NCI-H187 treated with DMSO at 0.1 percent for 48 hours (cell line): Measurements from ENCODE around the gene SLC2A6.

Experiments
- DNase-seq: peaks from one replicate; lab custom pipeline; 2025; lab: John Stamatoyannopoulos, UW

The SLC2A6 gene

DNA sequence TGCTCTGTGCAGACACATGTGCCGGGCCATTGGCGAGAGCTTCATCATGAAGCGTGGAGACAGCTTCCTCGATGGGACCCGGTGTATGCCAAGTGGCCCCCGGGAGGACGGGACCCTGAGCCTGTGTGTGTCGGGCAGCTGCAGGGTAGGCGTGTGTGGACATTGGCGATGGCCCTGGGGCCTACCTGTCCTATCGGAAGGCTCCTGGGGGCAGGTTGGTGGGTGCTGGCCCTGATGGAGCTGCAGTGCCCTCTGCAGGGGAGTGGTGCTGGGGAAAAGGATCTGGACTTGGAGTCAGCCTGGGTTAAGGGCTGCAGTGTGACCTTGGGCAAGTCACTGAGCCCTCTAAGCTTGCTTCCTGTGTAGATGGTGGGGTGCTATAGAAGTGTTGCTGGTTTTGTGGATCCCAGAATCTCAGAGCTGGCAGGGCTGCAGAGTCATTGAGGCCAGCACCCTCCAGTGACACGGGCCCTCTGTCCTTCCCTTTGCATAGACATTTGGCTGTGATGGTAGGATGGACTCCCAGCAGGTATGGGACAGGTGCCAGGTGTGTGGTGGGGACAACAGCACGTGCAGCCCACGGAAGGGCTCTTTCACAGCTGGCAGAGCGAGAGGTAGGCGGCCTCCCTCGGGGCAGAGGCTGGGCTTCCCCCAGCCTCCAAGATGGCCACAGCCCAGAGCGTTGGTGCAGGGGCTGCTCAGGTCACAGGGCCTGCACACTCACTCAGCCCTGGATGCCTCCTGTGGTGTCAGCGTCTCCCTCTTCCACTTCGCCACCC, 41.0 kb downstream of the SLC2A6 start:
- no peak for DNase-seq

DNA sequence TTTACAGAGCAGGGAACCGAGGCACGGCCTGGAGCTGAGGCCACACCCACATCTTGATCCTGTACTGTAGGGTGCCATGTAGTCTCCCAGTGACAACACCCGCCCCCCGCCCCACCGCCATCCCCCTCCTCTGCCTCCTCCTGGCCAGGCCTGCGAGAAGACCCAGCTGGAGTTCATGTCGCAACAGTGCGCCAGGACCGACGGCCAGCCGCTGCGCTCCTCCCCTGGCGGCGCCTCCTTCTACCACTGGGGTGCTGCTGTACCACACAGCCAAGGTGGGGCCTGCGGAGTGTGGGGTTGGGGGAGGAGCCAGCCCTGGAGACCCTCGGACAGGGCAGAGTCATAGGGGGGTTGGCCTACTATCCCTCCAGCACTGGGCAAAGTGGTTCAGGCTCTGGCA, 42.2 kb downstream of the SLC2A6 start:
- DNase-seq = no peak

DNA sequence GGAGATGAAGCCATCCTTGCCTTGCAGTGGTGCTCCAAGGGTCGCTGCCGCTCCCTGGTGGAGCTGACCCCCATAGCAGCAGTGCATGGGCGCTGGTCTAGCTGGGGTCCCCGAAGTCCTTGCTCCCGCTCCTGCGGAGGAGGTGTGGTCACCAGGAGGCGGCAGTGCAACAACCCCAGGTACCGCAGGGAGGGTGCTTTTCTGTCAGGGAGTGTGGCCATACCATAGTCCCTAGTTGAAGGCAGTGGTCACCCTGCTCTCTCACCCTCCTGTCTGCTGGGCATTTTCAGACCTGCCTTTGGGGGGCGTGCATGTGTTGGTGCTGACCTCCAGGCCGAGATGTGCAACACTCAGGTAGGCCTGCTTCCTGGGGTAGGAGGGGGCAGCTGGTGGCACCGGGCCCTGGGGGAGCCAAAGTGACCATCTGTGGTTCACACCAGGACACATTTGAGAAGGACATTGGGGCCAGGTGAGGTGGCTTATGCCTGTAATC, 45.5 kb downstream of the SLC2A6 start:
- no peak for DNase-seq

DNA sequence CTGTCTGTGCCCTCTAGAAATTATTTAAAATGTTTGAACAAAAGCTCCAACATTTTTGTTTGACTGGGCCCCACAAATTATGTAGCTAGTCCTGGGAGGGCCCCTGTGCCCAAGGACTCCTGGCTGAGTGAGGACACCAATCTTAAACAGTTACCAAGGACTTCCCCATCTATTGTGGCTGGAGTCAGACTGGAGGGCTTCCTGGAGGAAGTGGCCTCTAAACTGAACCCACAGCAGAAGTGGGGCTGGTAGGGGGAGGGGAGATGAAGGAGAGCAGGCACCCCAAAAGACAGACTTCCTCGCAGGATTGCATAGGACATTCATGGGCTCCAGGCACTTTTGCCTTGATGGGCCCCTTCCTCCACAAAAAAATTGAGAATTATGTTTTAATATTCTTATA, 48.7 kb downstream of the SLC2A6 start:
- no peak for DNase-seq

DNA sequence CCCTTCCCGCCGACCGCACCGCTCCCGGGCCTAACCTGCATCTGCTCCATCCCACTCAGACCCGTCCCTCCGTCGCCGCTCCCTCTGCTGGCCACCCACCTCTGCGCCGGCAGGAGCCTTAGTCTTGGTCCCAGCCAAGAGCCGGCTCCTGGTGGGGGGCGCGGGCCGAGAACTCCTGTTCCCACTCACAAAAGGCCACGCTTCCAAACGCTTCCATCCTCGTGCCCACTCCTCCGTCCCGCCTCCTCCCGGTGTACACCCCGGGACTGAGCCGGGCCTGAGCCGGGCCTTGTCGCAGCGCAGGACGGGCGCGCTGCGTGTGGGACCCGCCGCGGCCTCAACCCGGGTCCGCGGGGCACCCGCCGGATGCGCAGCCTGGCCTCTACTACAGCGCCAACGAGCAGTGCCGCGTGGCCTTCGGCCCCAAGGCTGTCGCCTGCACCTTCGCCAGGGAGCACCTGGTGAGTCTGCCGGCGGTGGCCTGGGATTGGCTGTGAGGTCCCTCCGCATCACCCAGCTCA, 49.2 kb downstream of the SLC2A6 start:
- DNase-seq = no peak

DNA sequence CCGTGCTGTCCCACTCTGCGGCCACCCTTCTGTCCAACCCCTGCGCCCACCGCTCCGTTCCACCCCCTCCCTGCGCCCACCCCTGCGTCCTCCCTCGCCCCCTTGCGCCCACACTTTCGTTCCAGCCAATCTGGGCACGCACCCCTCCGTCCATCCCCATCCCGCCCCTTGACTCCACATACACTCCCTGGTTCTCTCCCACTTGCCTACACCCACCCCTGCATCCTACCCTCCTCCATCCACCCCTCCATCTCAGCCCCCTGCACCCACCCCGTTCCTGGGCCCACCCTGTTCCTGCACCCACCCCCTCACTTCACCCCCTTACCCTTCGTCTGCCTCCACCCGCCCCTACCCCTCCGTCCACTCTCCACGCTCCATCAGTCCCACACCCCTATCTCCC, 49.7 kb downstream of the SLC2A6 start:
- no peak for DNase-seq

DNA sequence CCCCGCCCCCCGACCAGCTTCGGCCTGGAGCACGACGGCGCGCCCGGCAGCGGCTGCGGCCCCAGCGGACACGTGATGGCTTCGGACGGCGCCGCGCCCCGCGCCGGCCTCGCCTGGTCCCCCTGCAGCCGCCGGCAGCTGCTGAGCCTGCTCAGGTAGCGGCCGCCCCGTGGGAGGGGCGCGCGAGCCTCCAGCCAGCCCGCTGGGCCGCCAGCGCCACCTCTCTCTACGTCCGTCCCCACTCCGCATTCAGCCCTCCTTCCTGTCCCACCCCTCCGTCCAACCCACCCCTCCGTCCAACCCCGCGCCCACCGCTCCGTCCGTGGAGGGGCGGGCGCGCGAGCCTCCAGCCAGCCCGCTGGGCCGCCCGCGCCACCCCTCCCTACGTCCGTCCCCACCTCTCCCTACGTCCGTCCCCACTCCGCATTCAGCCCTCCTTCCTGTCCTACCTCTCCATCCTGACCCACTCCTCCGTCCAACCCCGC, 50.2 kb downstream of the SLC2A6 start:
- DNase-seq = no peak

DNA sequence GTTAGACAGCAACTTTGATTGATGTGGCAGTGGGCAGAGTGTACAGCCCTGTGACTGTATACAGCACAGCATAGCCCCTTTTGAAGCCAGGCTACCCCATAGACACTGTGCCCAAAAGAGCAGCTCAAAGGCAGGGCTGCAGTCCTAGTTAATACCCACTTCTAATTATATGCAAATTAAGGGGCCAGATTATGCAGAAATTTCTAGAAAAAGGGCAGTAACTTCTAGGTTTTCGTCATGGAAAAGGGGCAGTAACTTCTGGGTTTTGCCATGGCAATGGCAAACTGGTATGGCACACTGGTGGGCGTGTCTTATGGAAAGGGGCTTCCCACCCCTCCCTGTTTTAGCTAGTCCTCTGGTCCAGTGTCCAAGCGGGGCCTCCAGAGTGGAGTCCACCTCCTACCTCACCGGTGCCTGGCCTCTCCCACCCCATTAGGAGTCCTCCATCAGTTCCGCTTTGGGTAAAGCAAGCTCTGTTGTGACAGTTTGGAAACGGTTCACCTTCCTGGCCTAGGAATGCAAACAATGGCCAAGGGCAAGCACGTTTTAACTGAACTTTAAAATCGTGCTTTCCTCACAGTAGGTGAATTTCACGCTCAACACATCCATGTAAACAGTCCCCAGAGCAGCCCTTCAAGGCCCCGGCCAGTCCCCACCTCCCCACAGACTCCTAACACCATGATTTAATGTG, 51.1 kb downstream of the SLC2A6 start:
- DNase-seq = no peak

DNA sequence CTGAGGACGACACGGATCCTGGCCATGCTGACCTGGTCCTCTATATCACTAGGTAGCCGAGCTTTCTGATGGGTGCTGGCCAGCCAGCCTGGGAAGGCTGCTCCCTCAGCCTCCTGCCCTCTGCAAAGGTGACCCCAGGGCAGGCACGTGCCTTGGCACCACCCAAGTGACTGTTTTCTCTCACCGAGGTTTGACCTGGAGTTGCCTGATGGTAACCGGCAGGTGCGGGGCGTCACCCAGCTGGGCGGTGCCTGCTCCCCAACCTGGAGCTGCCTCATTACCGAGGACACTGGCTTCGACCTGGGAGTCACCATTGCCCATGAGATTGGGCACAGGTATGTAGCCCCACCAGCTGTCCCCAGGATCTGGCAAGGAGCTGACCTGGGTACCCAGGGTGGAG, 52.9 kb downstream of the SLC2A6 start:
- DNase-seq = no peak

DNA sequence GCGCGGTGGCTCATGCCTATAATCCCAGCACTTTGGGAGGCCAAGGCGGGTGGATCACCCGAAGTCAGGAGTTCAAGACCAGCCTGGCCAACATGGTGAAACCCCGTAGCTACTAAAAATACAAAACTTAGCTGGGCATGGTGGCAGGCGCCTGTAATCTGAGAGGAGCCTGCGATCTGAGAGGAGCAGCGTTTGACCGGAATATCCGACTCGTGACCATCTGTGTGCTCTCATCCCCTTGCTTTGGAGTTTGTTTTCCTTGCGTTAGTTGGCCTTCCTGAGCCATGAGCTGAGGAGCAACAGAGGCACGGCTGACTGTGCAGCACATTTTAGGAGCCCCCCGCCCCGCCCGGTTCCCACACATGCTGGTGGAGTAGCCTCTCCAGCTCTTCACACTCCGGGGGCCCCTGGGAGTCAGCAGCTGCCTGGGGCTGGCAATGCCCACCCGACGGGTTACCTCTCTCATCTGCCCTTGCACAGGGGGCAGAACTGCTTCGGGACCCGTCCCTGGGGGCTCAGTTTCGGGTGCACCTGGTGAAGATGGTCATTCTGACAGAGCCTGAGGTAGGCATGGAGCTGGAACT, 53.8 kb downstream of the SLC2A6 start:
- no peak for DNase-seq

DNA sequence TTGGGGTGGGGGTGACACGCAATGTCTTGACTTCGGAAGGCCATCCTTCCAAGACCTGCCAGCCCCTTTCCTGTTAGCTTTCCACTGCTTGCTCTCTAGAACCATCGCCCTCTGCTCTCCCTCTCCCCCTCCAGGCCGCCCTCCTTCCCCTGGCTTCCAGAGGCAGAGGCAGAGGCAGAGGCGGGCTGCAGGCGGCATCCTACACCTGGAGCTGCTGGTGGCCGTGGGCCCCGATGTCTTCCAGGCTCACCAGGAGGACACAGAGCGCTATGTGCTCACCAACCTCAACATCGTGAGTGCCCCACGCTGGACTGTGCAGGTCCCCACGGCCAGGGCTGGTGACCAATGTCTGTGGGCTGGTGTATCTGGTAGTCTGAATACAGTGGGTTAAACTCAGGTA, 54.7 kb downstream of the SLC2A6 start:
- no peak for DNase-seq

DNA sequence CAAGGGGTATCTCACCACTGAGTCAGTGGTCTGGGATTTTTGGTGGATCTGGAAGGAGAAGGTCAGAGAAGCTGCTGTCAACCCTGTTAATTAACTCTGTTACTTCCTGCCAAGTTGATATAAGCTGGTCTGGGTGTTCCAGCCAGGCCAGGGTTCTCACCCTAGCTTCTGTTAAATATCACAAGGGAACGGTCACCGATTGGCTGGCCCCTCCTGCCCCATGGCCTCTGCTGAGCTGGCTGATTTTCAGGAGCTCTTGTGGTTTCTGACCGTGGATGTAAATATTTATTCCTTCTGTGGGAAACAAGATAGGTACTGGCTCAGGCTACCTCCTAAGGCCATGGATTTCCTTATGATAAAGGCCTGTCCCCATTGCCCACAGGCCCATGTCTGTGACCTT, 55.7 kb downstream of the SLC2A6 start:
- no peak for DNase-seq

DNA sequence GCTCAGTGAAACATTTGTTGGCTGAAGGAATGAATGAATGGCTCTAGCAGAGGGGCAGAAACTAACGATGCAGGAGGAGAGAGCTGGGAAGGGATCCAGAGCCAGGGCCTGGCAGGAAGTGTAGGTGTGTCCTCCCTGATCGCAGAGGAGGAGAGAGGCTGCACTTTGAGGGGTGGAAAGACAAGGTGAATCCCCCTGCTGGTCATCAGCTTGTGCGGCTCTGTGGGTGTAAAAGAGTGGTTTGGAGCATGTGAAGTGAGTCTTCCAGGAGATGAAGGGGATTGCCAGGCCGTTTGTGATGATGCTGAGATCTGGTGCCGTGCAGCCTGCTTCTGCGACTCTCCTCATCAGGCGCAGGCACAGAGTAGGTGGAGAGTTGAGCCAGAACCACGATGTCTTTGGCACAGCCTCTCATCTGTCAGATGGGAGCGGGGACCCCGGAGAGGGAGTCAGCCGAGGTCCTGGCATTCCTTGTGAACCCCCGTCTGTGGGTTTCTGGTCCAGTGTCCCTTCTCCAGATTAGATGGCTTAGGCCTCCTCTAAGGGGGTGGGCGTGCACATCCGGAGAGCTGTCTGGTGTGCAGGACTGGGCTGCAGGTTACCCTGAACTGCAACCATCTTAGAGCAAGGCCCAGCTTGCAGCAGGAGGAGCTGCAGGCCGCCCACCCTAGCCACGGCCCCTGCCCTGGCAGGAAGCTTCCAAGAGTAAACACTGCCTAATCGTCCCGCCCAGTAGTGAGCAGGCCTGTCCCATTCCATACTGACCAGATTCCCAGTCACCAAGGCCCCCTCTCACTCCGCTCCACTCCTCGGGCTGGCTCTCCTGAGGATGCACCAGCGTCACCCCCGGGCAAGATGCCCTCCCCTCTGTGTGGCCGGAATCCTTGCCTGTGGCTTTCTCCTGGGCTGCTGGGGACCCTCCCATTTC, 57.0 kb downstream of the SLC2A6 start, which contains the start of gene ADAMTS13:
TSS of gene ADAMTS13 (plus strand) at position 753 of the 928 bp plus-strand sequence. CDS start at position 830, 77 bp downstream.
- no peak for DNase-seq
